OCI-LY7 (cell line): ENCODE measurements around the gene PSMB4. TPM values are rescaled to one million over a fixed set of nuclear protein-coding genes. Genes with fewer than 3 reads are reported as not detected.
A peak's percentile ranks its signal among the peaks of the same experiment; 100 is the strongest.

Experiments used
- BruUV-seq: library from RNA; stranded (reverse); fragments of 400-500 nt; replicated peaks from 2 replicates; lab custom pipeline; 2021; lab: Mats Ljungman, UMichigan
- CTCF ChIA-PET: fragments of 300-600 bp; sonication (Branson Sonifier 250); formaldehyde crosslinking; loops from one replicate; lab custom pipeline; 2022; ENCODE audit warnings: antibody characterized with exemption; ENCODE audit not compliant: unreplicated experiment; lab: Charles Lee
- POLR2A ChIA-PET: fragments of 300-600 bp; sonication (Branson Sonifier 250); formaldehyde crosslinking; loops from one replicate; lab custom pipeline; 2022; ENCODE audit warnings: antibody characterized with exemption; lab: Charles Lee
- DNase-seq: peaks from one replicate; pipeline ENCODE4 v3.0.0-alpha.2; 2015; ENCODE audit warnings: low spot score
- H2AFZ ChIP-seq: fragments of 200-600 bp; sonication (generic), shearing (Covaris generic); 2 replicates; pipeline ENCODE4 v1.6.1; 2014; ENCODE audit warnings: mild to moderate bottlenecking, antibody characterized with exemption, low read length, moderate library complexity
- H3K27ac ChIP-seq: fragments of 200-600 bp; sonication (generic); 2 replicates; pipeline ENCODE4 v1.5.1; 2014; ENCODE audit warnings: mixed run types, low read depth, mild to moderate bottlenecking, moderate library complexity, low read length, inconsistent platforms; ENCODE audit not compliant: poor library complexity, severe bottlenecking
- H3K36me3 ChIP-seq: fragments of 200-600 bp; sonication (generic); 2 replicates; pipeline ENCODE4 v1.6.1; 2014; ENCODE audit warnings: mild to moderate bottlenecking, antibody characterized with exemption, low read length, moderate library complexity, mixed read lengths; ENCODE audit not compliant: insufficient read depth
- H3K4me1 ChIP-seq: fragments of 200-600 bp; sonication (generic); 2 replicates; pipeline ENCODE4 v1.5.1; 2014; ENCODE audit warnings: mild to moderate bottlenecking, low read length; ENCODE audit not compliant: insufficient read depth, poor library complexity, severe bottlenecking
- H3K4me2 ChIP-seq: fragments of 200-600 bp; sonication (generic); 2 replicates; pipeline ENCODE4 v1.6.1; 2014; ENCODE audit warnings: mild to moderate bottlenecking, low read length
- H3K4me3 ChIP-seq: fragments of 200-600 bp; sonication (generic); 2 replicates; pipeline ENCODE4 v1.5.1; 2014; ENCODE audit warnings: mild to moderate bottlenecking, low read depth, low read length; ENCODE audit not compliant: poor library complexity, severe bottlenecking
- H3K79me2 ChIP-seq: fragments of 200-600 bp; sonication (generic); 2 replicates; pipeline ENCODE4 v1.6.1; 2016; ENCODE audit warnings: low read depth, mild to moderate bottlenecking, low read length, moderate library complexity, mixed read lengths; ENCODE audit not compliant: insufficient read depth
- H3K9me2 ChIP-seq: fragments of 200-600 bp; sonication (generic); 2 replicates; pipeline ENCODE4 v1.6.1; 2016; ENCODE audit warnings: mild to moderate bottlenecking, low read length, mixed read lengths; ENCODE audit not compliant: insufficient read depth
- H3K9me3 ChIP-seq: fragments of 200-600 bp; sonication (generic); 2 replicates; pipeline ENCODE4 v1.6.1; 2014; ENCODE audit warnings: mild to moderate bottlenecking, mixed run types, low read length, mixed read lengths
- H4K20me1 ChIP-seq: fragments of 200-600 bp; sonication (generic); 2 replicates; pipeline ENCODE4 v1.6.1; 2014; ENCODE audit warnings: mild to moderate bottlenecking, antibody characterized with exemption, low read length, moderate library complexity, mixed read lengths; ENCODE audit not compliant: insufficient read depth
- CTCF ChIP-seq: fragments of 200-600 bp; sonication (generic); conservative IDR thresholded peaks from 2 replicates; pipeline ENCODE4 v1.5.1; 2014; ENCODE audit warnings: mild to moderate bottlenecking, antibody characterized with exemption, low read length, moderate library complexity, mixed read lengths
- EZH2phosphoT487 ChIP-seq: fragments of 200-600 bp; sonication (generic); IDR thresholded peaks from 2 replicates; pipeline ENCODE4 v1.6.1; 2018; ENCODE audit warnings: low read depth, borderline replicate concordance, mild to moderate bottlenecking, mixed run types, antibody characterized with exemption, low read length, moderate library complexity, mixed read lengths
- intact Hi-C: fragments of 100-400 bp; cut with micrococcal nuclease; formaldehyde crosslinking; loops from one replicate; pipeline ENCODE4 v1.10.0; 2022; ENCODE audit not compliant: unreplicated experiment
- small RNA-seq: library from RNA; depleted of rRNA; stranded (forward); fragments of <200 nt; gene quantifications from one replicate; pipeline ENCODE3, GENCODE V24; 2014
- total RNA-seq, 2 experiments: library from RNA; depleted of rRNA in 1 of 2; stranded (reverse); fragments of >200 nt in 1 of 2; shearing (Covaris generic) in 1 of 2; gene quantifications; 2 replicates each; pipeline ENCODE4 v1.2.3, GENCODE V29; 2014 to 2022

Gene PSMB4
- total RNA-seq, 2 experiments from 2014 or later: 242 to 301 TPM

DNA sequence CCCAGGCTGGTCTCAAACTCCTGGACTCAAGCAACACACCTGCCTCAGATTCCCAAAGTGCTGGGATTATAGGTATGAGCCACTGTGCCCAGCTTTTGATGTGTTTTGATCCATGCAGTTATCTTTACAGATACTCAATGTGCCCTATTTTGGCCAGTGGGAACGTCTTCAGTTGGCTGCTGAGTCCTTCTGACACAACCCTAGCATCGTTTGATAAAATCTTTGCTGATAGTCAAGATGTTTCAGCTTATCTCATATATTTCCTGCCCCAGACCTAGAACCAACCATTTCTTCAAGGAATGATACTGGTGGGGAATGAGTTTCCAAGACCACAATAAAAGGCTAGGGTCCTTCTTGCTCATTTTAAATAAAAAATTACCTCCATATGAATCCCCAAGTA, 48.3 kb downstream of the PSMB4 start:
- CTCF ChIA-PET: interaction anchor here (1.0 kb wide), 1 partner anchor 9 kb away, joined by 3 read pairs; no protein-coding TSS in a partner anchor
- POLR2A ChIA-PET: interaction anchor here (0.7 to 0.8 kb wide), 2 partner anchors 27 to 32 kb away, joined by 3 read pairs; no protein-coding TSS in a partner anchor
- H3K36me3 ChIP-seq: peaks cover 33% of the 10 kb centered on the region
- intact Hi-C loops: loop anchor here (10.0 kb wide), 1 partner anchor 287 kb away; no protein-coding TSS in a partner anchor
- H4K20me1 ChIP-seq: peaks cover 20% of the 10 kb centered on the region
- peaks cover 100% of the 10 kb centered on the region for H3K79me2 ChIP-seq
- no peaks in the 10 kb centered on the region for H3K9me3 ChIP-seq
- H2AFZ ChIP-seq: no peak overlapping the region
- no peak overlapping the region for H3K27ac ChIP-seq
- BruUV-seq: TSS peak; percentile 20
- peaks cover 47% of the 10 kb centered on the region for H3K4me1 ChIP-seq
- DNase-seq: no peak
- H3K9me2 ChIP-seq: no peaks in the 10 kb centered on the region
- no peak overlapping the region for H3K4me3 ChIP-seq
- TF ChIP-seq EZH2phosphoT487 (no peak), CTCF (no peak)
- H3K4me2 ChIP-seq: no peak overlapping the region

Small RNA genes lying within 50 kb of the gene (small RNA-seq; reads per million reads assigned to genes)
- gene RNY4P25: 0.47 reads per million

Other genes with a start within 250 kb of the PSMB4 start
- gene TNFAIP8L2, start 242.9 kb upstream of the PSMB4 start, total RNA-seq (2014; rRNA removed; shearing (Covaris generic)): 7.7 and 12.5 TPM in 2 replicates
- gene TNFAIP8L2, start 242.9 kb upstream of the PSMB4 start, total RNA-seq (2022): 9.0 and 9.2 TPM in 2 replicates
- 6.2 and 9.2 TPM in 2 replicates for gene LYSMD1, start 233.7 kb upstream of the PSMB4 start, total RNA-seq (2014; rRNA removed; shearing (Covaris generic))
- 3.4 and 3.7 TPM in 2 replicates for gene LYSMD1, start 233.7 kb upstream of the PSMB4 start, total RNA-seq (2022)
- gene SCNM1, start 233.4 kb upstream of the PSMB4 start, total RNA-seq (2014; rRNA removed; shearing (Covaris generic)): 70.9 and 78.0 TPM in 2 replicates
- gene SCNM1, start 233.4 kb upstream of the PSMB4 start, total RNA-seq (2022): 54.1 and 63.1 TPM in 2 replicates
- not detected in 2 replicates for gene TMOD4, start 223.6 kb upstream of the PSMB4 start, total RNA-seq (2014; rRNA removed; shearing (Covaris generic))
- 1.4 and 2.4 TPM in 2 replicates for gene TMOD4, start 223.6 kb upstream of the PSMB4 start, total RNA-seq (2022)
- 51.1 and 65.9 TPM in 2 replicates for gene VPS72, start 209.4 kb upstream of the PSMB4 start, total RNA-seq (2014; rRNA removed; shearing (Covaris generic))
- gene VPS72, start 209.4 kb upstream of the PSMB4 start, total RNA-seq (2022): 54.3 and 67.9 TPM in 2 replicates
- 42.9 and 50.5 TPM in 2 replicates for gene PIP5K1A, start 201.0 kb upstream of the PSMB4 start, total RNA-seq (2014; rRNA removed; shearing (Covaris generic))
- 75.8 and 85.3 TPM in 2 replicates for gene PIP5K1A, start 201.0 kb upstream of the PSMB4 start, total RNA-seq (2022)
- gene PSMD4, start 144.8 kb upstream of the PSMB4 start, total RNA-seq (2014; rRNA removed; shearing (Covaris generic)): 118 and 134 TPM in 2 replicates
- 137 and 150 TPM in 2 replicates for gene PSMD4, start 144.8 kb upstream of the PSMB4 start, total RNA-seq (2022)
- gene ZNF687, start 117.3 kb upstream of the PSMB4 start, total RNA-seq (2014; rRNA removed; shearing (Covaris generic)): 18.0 and 20.9 TPM in 2 replicates
- gene ZNF687, start 117.3 kb upstream of the PSMB4 start, total RNA-seq (2022): 31.6 and 31.7 TPM in 2 replicates
- gene PI4KB, start 72.2 kb upstream of the PSMB4 start, total RNA-seq (2014; rRNA removed; shearing (Covaris generic)): 36.9 and 38.0 TPM in 2 replicates
- gene PI4KB, start 72.2 kb upstream of the PSMB4 start, total RNA-seq (2022): 50.6 and 60.4 TPM in 2 replicates
- gene RFX5, start 52.3 kb upstream of the PSMB4 start, total RNA-seq (2014; rRNA removed; shearing (Covaris generic)): 99.7 and 122 TPM in 2 replicates
- gene RFX5, start 52.3 kb upstream of the PSMB4 start, total RNA-seq (2022): 115 and 131 TPM in 2 replicates
- not detected in 2 replicates for gene SELENBP1, start 26.9 kb upstream of the PSMB4 start, total RNA-seq (2014; rRNA removed; shearing (Covaris generic))
- not detected in 2 replicates for gene SELENBP1, start 26.9 kb upstream of the PSMB4 start, total RNA-seq (2022)
- gene POGZ, start 59.9 kb downstream of the PSMB4 start, total RNA-seq (2014; rRNA removed; shearing (Covaris generic)): 47.7 and 72.0 TPM in 2 replicates
- 118 and 130 TPM in 2 replicates for gene POGZ, start 59.9 kb downstream of the PSMB4 start, total RNA-seq (2022)
- 1.7 and 2.5 TPM in 2 replicates for gene CGN, start 111.8 kb downstream of the PSMB4 start, total RNA-seq (2014; rRNA removed; shearing (Covaris generic))
- 5.5 TPM in 2 replicates for gene CGN, start 111.8 kb downstream of the PSMB4 start, total RNA-seq (2022)
- gene TUFT1, start 140.7 kb downstream of the PSMB4 start, total RNA-seq (2014; rRNA removed; shearing (Covaris generic)): 0.06 TPM in 1 of 2 replicates, not detected in the other
- gene TUFT1, start 140.7 kb downstream of the PSMB4 start, total RNA-seq (2022): 0.13 TPM in 1 of 2 replicates, not detected in the other
- 13.5 and 16.4 TPM in 2 replicates for gene SNX27, start 212.5 kb downstream of the PSMB4 start, total RNA-seq (2014; rRNA removed; shearing (Covaris generic))
- 31.6 and 32.0 TPM in 2 replicates for gene SNX27, start 212.5 kb downstream of the PSMB4 start, total RNA-seq (2022)